K562 (cell line): ENCODE measurements around the gene TFF2. TPM values are rescaled to one million over a fixed set of nuclear protein-coding genes. Genes with fewer than 3 reads are reported as not detected.
A peak's percentile ranks its signal among the peaks of the same experiment; 100 is the strongest.

Experiments used
- CBX5 ChIP-seq: IDR thresholded peaks from 2 replicates; pipeline ENCODE4 v1.6.1; 2014; ENCODE audit warnings: low read depth, borderline replicate concordance
- FOSL1 ChIP-seq: fragments of 200-800 bp; sonication (Bioruptor generic); conservative IDR thresholded peaks from 2 replicates; pipeline ENCODE4 v1.6.1; 2016; ENCODE audit warnings: missing genetic modification characterization, missing compliant biosample characterization
- MBD2 ChIP-seq: sonication (generic); IDR thresholded peaks from 2 replicates; pipeline ENCODE4 v1.6.1; 2016; ENCODE audit warnings: low read depth, borderline replicate concordance
- SAFB2 ChIP-seq: fragments of 200-400 bp; formaldehyde crosslinking; IDR thresholded peaks from 2 replicates; pipeline ENCODE4 v1.6.1; 2018; ENCODE audit warnings: borderline replicate concordance, low read length, low read depth, moderate library complexity; ENCODE audit not compliant: severe bottlenecking
- polyA plus RNA-seq, 8 experiments: library from polyadenylated mRNA; depleted of rRNA in 4 of 8; stranded (reverse) in 5 of 8; unstranded in 3 of 8; fragments of >200 nt; fragmentation: Nextera tagmentation in 2 of 8; fragmentation: Illumina TruSeq in 1 of 8; extraction: Ambion mirVana in 2 of 8; extraction: Trizol in 1 of 8; gene quantifications; 2 replicates each; pipeline versions ENCODE4 v1.2.1 to v1.2.3, GENCODE V29; 2011 to 2014; ENCODE audit warnings: inconsistent platforms in 1 of 8, missing spikeins in 1 of 8
- total RNA-seq, 7 experiments: library from RNA; depleted of rRNA in 6 of 7; stranded (reverse); fragments of >200 nt in 6 of 7; fragmentation: Illumina TruSeq in 2 of 7; extraction: Trizol in 2 of 7; gene quantifications; 2 replicates each; pipeline versions ENCODE4 v1.2.1 to v1.2.3, GENCODE V29; 2011 to 2021; ENCODE audit warnings: low replicate concordance in 1 of 7
- TF ChIP-seq, protein P1 (sequence below), 2 experiments: fragments of 450-650 bp in 1 of 2; sonication (generic) in 1 of 2; formaldehyde crosslinking; conservative IDR thresholded peaks; 2 replicates each; pipeline versions ENCODE4 v1.4.0 to v1.8.1; 2020 to 2022; ENCODE audit warnings: mild to moderate bottlenecking in 1 of 2, missing genetic modification reagents in 1 of 2
- TF ChIP-seq, protein P2 (sequence below), 3 experiments: IDR thresholded peaks in 2 of 3; conservative IDR thresholded peaks in 1 of 3; 2 replicates each; pipeline ENCODE4 v1.5.1; 2011 to 2012; ENCODE audit warnings: low read length in 3 of 3, mild to moderate bottlenecking in 3 of 3, control low read depth in 2 of 3, improper control_type of control experiment in 1 of 3, inconsistent platforms in 1 of 3, low read depth in 1 of 3, mixed read lengths in 1 of 3, moderate library complexity in 1 of 3; ENCODE audit not compliant: insufficient read depth in 2 of 3
- TF ChIP-seq, protein P3 (sequence below): fragments of 200-800 bp; sonication (Bioruptor generic); IDR thresholded peaks from 2 replicates; pipeline ENCODE4 v1.6.1; 2017; ENCODE audit warnings: missing genetic modification characterization, missing compliant biosample characterization

TFF2 gene
- total and polyA plus RNA-seq, 9 of the 15 experiments (the other 6 are each of a cell fraction or from before 2014, with no cell fraction given) = not detected

DNA sequence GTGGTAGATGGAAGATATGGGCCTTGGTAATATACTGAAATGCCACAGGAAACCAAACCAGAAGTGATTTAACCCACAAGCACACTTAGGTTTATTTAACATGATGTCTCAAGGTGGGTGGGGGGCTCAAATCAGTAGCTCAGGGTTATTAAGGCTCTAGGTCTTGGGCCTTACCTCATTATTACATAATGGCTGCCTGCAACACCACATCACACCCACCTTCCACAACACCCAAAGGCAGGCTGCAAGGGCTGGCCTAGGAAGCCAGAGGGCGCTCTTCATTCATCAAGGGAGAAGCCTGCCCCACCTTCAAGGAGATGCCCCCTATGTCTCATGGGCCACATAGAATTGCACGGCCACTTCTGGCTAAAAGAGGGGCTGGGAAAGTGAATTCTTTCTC, 9.5 kb upstream of the TFF2 start (continued):
- TF ChIP-seq, protein P1, sequence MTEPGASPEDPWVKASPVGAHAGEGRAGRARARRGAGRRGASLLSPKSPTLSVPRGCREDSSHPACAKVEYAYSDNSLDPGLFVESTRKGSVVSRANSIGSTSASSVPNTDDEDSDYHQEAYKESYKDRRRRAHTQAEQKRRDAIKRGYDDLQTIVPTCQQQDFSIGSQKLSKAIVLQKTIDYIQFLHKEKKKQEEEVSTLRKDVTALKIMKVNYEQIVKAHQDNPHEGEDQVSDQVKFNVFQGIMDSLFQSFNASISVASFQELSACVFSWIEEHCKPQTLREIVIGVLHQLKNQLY (CRISPR knock-in tag; conservative IDR thresholded peaks at IDR 0.05) = no peak
- TF ChIP-seq, protein P2, sequence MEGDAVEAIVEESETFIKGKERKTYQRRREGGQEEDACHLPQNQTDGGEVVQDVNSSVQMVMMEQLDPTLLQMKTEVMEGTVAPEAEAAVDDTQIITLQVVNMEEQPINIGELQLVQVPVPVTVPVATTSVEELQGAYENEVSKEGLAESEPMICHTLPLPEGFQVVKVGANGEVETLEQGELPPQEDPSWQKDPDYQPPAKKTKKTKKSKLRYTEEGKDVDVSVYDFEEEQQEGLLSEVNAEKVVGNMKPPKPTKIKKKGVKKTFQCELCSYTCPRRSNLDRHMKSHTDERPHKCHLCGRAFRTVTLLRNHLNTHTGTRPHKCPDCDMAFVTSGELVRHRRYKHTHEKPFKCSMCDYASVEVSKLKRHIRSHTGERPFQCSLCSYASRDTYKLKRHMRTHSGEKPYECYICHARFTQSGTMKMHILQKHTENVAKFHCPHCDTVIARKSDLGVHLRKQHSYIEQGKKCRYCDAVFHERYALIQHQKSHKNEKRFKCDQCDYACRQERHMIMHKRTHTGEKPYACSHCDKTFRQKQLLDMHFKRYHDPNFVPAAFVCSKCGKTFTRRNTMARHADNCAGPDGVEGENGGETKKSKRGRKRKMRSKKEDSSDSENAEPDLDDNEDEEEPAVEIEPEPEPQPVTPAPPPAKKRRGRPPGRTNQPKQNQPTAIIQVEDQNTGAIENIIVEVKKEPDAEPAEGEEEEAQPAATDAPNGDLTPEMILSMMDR (IDR thresholded peaks at IDR 0.05 in 2 of 3, conservative IDR thresholded peaks at IDR 0.05 in 1 of 3; ENCODE audit: insufficient read depth in 2 of 3, low read depth in 1 of 3, low read length in 3 of 3) = peak; percentile 61 to 77 (median 63); a peak in 5 of 6 replicates
- TF ChIP-seq, protein P3, sequence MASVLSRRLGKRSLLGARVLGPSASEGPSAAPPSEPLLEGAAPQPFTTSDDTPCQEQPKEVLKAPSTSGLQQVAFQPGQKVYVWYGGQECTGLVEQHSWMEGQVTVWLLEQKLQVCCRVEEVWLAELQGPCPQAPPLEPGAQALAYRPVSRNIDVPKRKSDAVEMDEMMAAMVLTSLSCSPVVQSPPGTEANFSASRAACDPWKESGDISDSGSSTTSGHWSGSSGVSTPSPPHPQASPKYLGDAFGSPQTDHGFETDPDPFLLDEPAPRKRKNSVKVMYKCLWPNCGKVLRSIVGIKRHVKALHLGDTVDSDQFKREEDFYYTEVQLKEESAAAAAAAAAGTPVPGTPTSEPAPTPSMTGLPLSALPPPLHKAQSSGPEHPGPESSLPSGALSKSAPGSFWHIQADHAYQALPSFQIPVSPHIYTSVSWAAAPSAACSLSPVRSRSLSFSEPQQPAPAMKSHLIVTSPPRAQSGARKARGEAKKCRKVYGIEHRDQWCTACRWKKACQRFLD (CRISPR knock-in tag) = no peak
- TF ChIP-seq CBX5 (peak; percentile 69; the same call in 1 of the 2 replicates), SAFB2 (no peak), MBD2 (no peak), FOSL1 (tag) (no peak)
- TF ChIP-seq, all 486 proteins: peak for 20
